ENCODE results near the gene SHISAL2A.

DNA sequence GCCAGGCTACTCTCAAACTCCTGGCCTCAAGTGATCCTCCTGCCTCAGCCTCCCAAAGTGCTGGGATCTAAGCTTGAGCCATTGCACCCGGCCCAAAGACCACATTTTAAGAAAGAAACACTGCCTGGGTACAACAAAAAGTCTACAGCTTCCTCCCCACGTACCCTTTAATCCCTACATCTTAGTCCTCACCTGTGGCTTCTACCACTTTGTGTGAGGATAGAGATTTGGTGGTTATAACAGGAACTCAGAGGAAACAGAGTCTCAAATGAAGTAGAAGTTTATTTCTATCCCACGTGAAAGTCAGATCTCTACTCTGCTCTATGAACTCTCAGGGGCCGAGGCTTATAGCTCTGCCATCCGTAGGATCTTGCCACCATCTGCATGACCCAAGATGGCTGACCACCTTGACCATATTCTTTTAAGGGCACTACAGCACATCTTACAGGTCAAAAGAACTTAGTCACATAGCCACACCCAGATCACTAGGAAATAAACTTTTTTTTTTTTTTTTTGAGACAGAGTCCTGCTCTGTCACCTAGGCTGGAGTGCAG is 17.4 kb upstream of the SHISAL2A start:
- no peak for TF ChIP-seq CEBPB (IDR thresholded peaks at IDR 0.05; ENCODE audit: low read depth, low read length)
- TF ChIP-seq KDM1A (IDR thresholded peaks at IDR 0.05; ENCODE audit: borderline replicate concordance, low read length): no peak
- TF ChIP-seq ZNF274 (IDR thresholded peaks at IDR 0.05; ENCODE audit: borderline replicate concordance, extremely low read depth, low read length): no peak
- no peak for TF ChIP-seq BACH1 (IDR thresholded peaks at IDR 0.05; ENCODE audit: low read length)
- TF ChIP-seq JUND (IDR thresholded peaks at IDR 0.05; ENCODE audit: low read length): no peak
- no peak for TF ChIP-seq EZH2 (IDR thresholded peaks at IDR 0.05; ENCODE audit: low read depth, low read length, severe bottlenecking)
- no peak for TF ChIP-seq POLR2A (IDR thresholded peaks at IDR 0.05; ENCODE audit: control extremely low read depth in 1 of 2, low read depth in 2 of 2, low read length in 2 of 2)
- TF ChIP-seq MAFK (IDR thresholded peaks at IDR 0.05; ENCODE audit: low read depth, low read length): no peak
- TF ChIP-seq, protein P1, sequence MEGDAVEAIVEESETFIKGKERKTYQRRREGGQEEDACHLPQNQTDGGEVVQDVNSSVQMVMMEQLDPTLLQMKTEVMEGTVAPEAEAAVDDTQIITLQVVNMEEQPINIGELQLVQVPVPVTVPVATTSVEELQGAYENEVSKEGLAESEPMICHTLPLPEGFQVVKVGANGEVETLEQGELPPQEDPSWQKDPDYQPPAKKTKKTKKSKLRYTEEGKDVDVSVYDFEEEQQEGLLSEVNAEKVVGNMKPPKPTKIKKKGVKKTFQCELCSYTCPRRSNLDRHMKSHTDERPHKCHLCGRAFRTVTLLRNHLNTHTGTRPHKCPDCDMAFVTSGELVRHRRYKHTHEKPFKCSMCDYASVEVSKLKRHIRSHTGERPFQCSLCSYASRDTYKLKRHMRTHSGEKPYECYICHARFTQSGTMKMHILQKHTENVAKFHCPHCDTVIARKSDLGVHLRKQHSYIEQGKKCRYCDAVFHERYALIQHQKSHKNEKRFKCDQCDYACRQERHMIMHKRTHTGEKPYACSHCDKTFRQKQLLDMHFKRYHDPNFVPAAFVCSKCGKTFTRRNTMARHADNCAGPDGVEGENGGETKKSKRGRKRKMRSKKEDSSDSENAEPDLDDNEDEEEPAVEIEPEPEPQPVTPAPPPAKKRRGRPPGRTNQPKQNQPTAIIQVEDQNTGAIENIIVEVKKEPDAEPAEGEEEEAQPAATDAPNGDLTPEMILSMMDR (IDR thresholded peaks at IDR 0.05; ENCODE audit: control extremely low read depth in 1 of 3, insufficient read depth in 1 of 3, low read depth in 1 of 3, low read length in 3 of 3): no peak
- no peak for TF ChIP-seq TCF12 (IDR thresholded peaks at IDR 0.05; ENCODE audit: low read depth, low read length)
- TF ChIP-seq ASH2L (IDR thresholded peaks at IDR 0.05; ENCODE audit: low read length): no peak
- no peak for TF ChIP-seq JUN (IDR thresholded peaks at IDR 0.05; ENCODE audit: low read depth, low read length)

Measured in H1 (cell line).